ENCODE data around the gene SEMA6A. TPM values are rescaled to one million over a fixed set of nuclear protein-coding genes. Genes with fewer than 3 reads are reported as not detected.

The SEMA6A gene
- total and polyA plus RNA-seq, 7 donors = 1.1 to 7.6 (median 3.1) TPM

DNA sequence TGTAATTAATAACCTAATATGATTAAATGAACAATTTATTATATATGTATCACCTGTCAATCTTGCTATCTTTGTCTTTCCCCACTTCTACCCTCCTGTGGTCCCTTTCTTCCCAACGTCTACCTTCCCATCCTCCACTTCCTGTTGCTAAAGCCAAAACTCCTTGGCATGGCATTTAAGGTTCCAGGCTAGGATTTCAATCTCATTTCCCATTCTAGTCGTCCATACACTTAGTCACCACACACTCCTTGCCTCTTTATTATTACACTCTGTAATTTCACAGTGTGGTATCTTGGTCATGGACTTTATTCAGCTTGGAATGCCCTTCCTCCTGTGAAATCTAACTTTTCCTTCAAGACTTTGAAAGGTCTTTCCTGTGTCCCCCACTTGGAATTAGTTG is 115.3 kb downstream of the SEMA6A start:
- 6 to 22% (median 14%) methylated on average over 2 of the region's 2 CpGs for WGBS, 3 donors
- DNase-seq = no peak
- peaks cover 0 to 3% of the 10 kb centered on the region in 2 donors for H3K36me3 ChIP-seq (ENCODE audit: insufficient read depth in 1 of 2, low read depth in 1 of 2)
- H3K27me3 ChIP-seq (ENCODE audit: insufficient read depth in 3 of 3, low read length in 2 of 3) = no peaks in the 10 kb centered on the region
- TF ChIP-seq, protein P1, sequence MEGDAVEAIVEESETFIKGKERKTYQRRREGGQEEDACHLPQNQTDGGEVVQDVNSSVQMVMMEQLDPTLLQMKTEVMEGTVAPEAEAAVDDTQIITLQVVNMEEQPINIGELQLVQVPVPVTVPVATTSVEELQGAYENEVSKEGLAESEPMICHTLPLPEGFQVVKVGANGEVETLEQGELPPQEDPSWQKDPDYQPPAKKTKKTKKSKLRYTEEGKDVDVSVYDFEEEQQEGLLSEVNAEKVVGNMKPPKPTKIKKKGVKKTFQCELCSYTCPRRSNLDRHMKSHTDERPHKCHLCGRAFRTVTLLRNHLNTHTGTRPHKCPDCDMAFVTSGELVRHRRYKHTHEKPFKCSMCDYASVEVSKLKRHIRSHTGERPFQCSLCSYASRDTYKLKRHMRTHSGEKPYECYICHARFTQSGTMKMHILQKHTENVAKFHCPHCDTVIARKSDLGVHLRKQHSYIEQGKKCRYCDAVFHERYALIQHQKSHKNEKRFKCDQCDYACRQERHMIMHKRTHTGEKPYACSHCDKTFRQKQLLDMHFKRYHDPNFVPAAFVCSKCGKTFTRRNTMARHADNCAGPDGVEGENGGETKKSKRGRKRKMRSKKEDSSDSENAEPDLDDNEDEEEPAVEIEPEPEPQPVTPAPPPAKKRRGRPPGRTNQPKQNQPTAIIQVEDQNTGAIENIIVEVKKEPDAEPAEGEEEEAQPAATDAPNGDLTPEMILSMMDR (IDR thresholded peaks at IDR 0.05) = no peak
- ATAC-seq = no peak
- intact Hi-C loops (cut with DNase I) = no loop called here
- H3K4me3 ChIP-seq = no peak overlapping the region
- H3K9me3 ChIP-seq = no peaks in the 10 kb centered on the region
- no peaks in the 10 kb centered on the region for H3K4me1 ChIP-seq
- no peak overlapping the region for H3K27ac ChIP-seq

DNA sequence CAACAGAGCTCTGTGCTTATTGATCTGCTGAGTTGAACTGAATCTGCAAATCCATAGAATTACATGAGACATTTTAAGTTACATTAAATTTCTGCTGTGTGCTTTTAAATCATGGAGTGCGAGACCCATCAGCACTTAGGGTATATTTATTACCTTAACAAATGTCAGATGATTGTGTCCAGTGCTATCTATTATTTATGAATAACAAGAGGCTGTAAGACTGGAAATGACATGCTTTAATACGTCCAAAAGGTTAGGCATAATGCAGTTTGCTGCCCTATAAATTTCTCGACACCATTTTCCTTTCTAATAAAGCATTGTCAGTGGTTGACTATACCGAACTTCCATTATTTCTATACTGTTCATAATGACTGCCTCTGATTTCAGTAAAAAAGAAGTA is 117.6 kb downstream of the SEMA6A start:
- H3K4me1 ChIP-seq = no peaks in the 10 kb centered on the region
- WGBS, 3 donors = 96 to 99% (median 97%) methylated on average over 4 of the region's 4 CpGs
- H3K27me3 ChIP-seq (ENCODE audit: insufficient read depth in 3 of 3, low read length in 2 of 3) = no peaks in the 10 kb centered on the region
- no peak overlapping the region for H3K27ac ChIP-seq
- DNase-seq = no peak
- intact Hi-C loops (cut with DNase I) = no loop called here
- no peak for ATAC-seq
- H3K9me3 ChIP-seq = no peaks in the 10 kb centered on the region
- no peak overlapping the region for H3K4me3 ChIP-seq
- peaks cover 0 to 3% of the 10 kb centered on the region in 2 donors for H3K36me3 ChIP-seq (ENCODE audit: insufficient read depth in 1 of 2, low read depth in 1 of 2)
- TF ChIP-seq, protein P1 (IDR thresholded peaks at IDR 0.05) = no peak

DNA sequence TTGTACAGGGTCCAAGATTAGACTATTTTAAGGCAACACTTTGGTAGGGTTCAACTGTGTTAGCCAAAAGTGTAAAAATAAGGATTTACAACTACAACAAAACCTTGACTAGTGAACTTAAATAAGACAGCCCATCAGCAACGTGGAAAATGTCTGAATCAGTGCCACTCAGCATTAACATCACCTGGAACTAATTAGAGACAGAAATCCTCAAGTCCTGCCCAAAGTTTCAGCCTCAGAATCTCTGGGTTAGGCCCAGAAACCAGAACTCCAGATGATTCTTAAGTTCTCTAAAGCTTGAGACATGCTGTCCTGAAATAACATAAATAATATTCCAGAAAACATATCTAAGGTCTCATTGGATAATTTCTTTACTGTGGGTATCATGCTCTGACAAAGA is 118.6 kb downstream of the SEMA6A start:
- ATAC-seq (no peak), DNase-seq (no peak)
- no peaks in the 10 kb centered on the region for H3K9me3 ChIP-seq
- H3K27me3 ChIP-seq (ENCODE audit: insufficient read depth in 3 of 3, low read length in 2 of 3) = no peaks in the 10 kb centered on the region
- no peaks in the 10 kb centered on the region for H3K4me1 ChIP-seq
- TF ChIP-seq, protein P1 (IDR thresholded peaks at IDR 0.05) = no peak
- intact Hi-C loops (cut with DNase I) = no loop called here
- no peak overlapping the region for H3K27ac ChIP-seq
- 26 to 53% (median 33%) methylated on average over 1 of the region's 1 CpG for WGBS, 3 donors
- no peak overlapping the region for H3K4me3 ChIP-seq
- peaks cover 0 to 3% of the 10 kb centered on the region in 2 donors for H3K36me3 ChIP-seq (ENCODE audit: insufficient read depth in 1 of 2, low read depth in 1 of 2)

DNA sequence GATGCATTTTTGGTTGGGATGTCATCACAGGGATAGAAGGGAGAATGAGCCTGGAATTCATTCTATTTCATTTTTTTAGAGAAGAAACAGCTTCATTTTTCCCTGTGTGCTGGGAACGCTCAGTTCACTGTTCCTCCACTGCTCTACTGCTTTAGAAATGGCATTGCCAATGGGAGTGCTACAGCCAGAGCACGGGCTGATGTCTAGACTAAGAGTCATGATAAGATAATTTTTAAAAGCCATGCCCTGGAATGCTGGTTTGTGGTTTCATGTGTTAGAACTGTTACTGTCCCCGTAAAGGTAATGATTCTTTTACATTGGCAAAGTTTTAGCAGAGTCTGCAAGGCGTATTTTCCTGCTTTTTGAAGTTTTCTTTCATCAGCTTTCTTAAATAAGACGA is 119.6 kb downstream of the SEMA6A start:
- Histone ChIP-seq H3K27me3 (ENCODE audit: insufficient read depth in 3 of 3, low read length in 2 of 3) (no peaks in the 10 kb centered on the region), H3K4me3 (no peak overlapping the region), H3K36me3 (ENCODE audit: insufficient read depth in 1 of 2, low read depth in 1 of 2) (peaks cover 0 to 3% of the 10 kb centered on the region in 2 donors), H3K27ac (no peak overlapping the region), H3K9me3 (no peaks in the 10 kb centered on the region), H3K4me1 (no peaks in the 10 kb centered on the region)
- intact Hi-C loops (cut with DNase I) = no loop called here
- DNase-seq = no peak
- TF ChIP-seq, protein P1 (IDR thresholded peaks at IDR 0.05) = no peak
- 82 to 84% (median 83%) methylated on average over 5 of the region's 5 CpGs for WGBS, 3 donors
- ATAC-seq = no peak

DNA sequence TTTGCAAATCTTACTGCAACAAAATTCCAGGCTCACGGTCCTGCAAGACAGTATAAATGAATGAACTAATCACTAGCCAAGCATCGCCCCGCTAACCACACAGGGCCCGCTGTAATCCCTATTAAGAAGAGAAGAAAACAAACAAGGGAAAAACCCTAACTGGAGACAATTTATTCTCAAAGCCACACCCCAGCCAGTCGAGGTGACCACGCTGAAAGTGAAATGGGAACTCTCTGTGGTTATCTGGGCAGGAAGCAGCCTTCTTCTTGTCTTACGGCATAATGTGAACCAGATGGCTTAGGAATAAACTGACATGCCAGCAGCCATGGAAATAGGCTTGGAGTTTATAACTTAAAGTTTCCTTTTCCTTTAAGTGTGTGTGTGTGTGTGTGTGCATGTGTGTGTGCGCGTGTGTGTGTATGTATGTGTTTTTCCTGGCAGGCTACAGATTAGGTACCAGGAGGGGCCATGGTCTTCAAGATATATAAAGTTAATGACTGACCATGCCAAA is 120.2 kb downstream of the SEMA6A start:
- Histone ChIP-seq H3K9me3 (no peaks in the 10 kb centered on the region), H3K27ac (no peak overlapping the region), H3K27me3 (ENCODE audit: insufficient read depth in 3 of 3, low read length in 2 of 3) (no peaks in the 10 kb centered on the region), H3K4me3 (no peak overlapping the region), H3K4me1 (no peaks in the 10 kb centered on the region), H3K36me3 (ENCODE audit: insufficient read depth in 1 of 2, low read depth in 1 of 2) (peaks cover 0 to 3% of the 10 kb centered on the region in 2 donors)
- intact Hi-C loops (cut with DNase I) = no loop called here
- DNase-seq (no peak), ATAC-seq (peak in 2 of 4 donors; percentile 26 to 64)
- TF ChIP-seq, protein P1 (IDR thresholded peaks at IDR 0.05) = no peak
- 44 to 63% (median 52%) methylated on average over 9 of the region's 9 CpGs for WGBS, 3 donors
